IPS DF 6.9 (cell line): ENCODE results near the gene PABPN1L.

ENCODE experiments used
- DNase-seq: peaks from one replicate; pipeline ENCODE4 v3.0.0-alpha.2; 2013; ENCODE audit warnings: low read depth, low spot score
- H3K27ac ChIP-seq: one replicate; pipeline ENCODE4 v1.5.1; 2013; ENCODE audit warnings: low read length, control low read depth
- H3K27me3 ChIP-seq: 2 replicates; pipeline ENCODE4 v1.6.1; 2013; ENCODE audit warnings: mild to moderate bottlenecking, low read length; ENCODE audit not compliant: control insufficient read depth, insufficient read depth
- H3K36me3 ChIP-seq: 2 replicates; pipeline ENCODE4 v1.6.1; 2013; ENCODE audit warnings: low read length; ENCODE audit not compliant: control insufficient read depth, insufficient read depth
- H3K4me1 ChIP-seq: 2 replicates; pipeline ENCODE4 v1.6.1; 2013; ENCODE audit warnings: low read length; ENCODE audit not compliant: control insufficient read depth, insufficient read depth
- H3K4me3 ChIP-seq: 2 replicates; pipeline ENCODE4 v1.5.1; 2013; ENCODE audit warnings: mild to moderate bottlenecking, low read length
- H3K9me3 ChIP-seq: 2 replicates; pipeline ENCODE4 v1.6.1; 2013; ENCODE audit warnings: low read length, inconsistent platforms; ENCODE audit not compliant: control insufficient read depth, insufficient read depth
- WGBS: extraction: QIAGEN DNeasy Blood & Tissue Kit; methylation state at CpG from one replicate; pipeline ENCODE4 v1.1.7; 2013; ENCODE audit warnings: mixed read lengths, missing lambda C conversion rate; ENCODE audit not compliant: insufficient read length, insufficient coverage; 5-methylcytosine and 5-hydroxymethylcytosine counted together

The PABPN1L gene

DNA sequence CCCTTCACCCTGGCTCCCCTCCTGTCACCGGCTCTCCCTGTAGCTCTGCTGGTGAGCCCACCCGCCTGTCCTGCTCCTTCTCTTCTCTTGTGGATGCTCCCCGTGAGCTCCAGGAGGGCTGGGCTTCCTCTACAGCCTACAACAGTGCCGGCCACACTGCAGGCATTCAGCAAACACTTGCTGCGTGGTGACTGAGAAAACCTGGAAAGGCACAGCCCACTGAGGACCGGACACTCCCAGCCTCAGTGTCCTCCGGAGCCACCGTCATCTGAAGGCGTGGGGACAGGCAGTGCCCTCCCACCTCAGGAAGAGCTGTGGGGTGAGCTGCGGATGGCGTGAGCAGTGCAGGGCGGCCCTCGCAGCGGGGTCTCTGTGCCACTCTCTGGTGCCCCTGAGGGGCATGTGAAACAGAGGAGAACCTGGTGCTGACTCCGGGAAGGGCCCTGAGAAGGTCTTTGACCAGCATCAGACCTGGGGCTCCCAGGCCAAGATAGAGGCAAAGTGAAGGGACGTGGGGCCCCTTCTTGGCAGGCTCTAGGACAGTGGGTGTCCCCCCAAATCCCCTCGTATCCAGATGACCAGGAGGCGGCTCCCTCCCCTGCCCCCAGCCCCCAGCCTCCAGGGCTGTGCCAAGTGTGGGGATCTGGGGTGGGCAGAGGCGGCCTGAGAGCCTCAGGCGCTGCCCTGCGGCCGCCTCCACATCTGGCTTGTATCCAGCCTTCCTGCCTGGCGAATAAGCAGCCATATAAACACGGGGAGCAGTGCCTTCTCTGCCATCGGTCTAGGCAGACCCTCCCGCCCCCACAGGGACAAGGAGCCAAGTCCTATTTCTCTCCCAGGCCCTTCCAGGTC lies 44.0 kb upstream of the PABPN1L start:
- H3K4me1 ChIP-seq, result peaks cover 2% of the 10 kb centered on the region
- no peak overlapping the region for H3K27ac ChIP-seq
- DNase-seq, result no peak
- H3K4me3 ChIP-seq, result no peak overlapping the region
- no CpG with 5 or more reads among the region's 26 CpGs for WGBS
- H3K36me3 ChIP-seq, result no peaks in the 10 kb centered on the region; the same call in 1 of the 2 replicates
- H3K27me3 ChIP-seq, result no peaks in the 10 kb centered on the region
- H3K9me3 ChIP-seq, result no peaks in the 10 kb centered on the region

DNA sequence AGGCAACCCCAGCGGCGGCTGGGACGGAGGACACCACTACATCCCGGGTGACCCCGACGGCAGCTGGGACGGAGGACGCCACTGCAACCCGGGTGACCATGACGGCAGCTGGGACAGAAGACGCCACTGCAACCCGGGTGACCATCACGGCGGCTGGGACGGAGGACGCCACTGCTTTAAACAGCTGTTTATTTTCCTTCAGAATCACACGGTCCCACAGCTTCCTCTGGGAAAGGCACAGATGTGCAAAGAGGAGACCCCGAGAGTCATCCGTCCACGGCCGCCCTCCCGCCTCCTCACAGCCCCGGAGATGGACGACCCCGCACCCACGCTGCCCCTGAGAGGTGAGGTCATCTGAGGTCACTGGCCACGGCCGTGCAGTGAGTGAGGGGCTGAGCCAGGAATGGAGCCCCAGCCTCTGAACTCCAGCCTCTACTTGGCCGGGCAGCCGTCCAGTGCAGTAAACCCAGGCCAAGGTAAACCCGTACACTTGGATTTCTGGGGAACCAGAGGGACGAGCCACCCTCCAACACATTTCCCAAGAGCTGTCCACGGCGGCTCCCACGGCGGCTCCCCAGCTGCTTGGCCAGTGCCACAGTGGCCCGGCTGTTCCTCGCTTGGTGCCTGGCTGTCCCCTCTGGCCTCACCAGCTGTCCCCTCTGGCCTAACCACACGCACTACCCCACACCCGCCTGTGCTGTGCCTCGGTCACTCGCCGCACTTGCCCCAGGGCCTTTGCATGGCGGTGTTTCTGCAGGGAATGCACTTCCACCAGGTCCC lies 43.2 kb upstream of the PABPN1L start:
- Histone ChIP-seq H3K27ac (no peak overlapping the region), H3K27me3 (no peaks in the 10 kb centered on the region), H3K9me3 (no peaks in the 10 kb centered on the region), H3K36me3 (no peaks in the 10 kb centered on the region; the same call in 1 of the 2 replicates), H3K4me1 (peaks cover 6% of the 10 kb centered on the region), H3K4me3 (no peak overlapping the region)
- DNase-seq, result no peak
- WGBS, result no CpG with 5 or more reads among the region's 44 CpGs

DNA sequence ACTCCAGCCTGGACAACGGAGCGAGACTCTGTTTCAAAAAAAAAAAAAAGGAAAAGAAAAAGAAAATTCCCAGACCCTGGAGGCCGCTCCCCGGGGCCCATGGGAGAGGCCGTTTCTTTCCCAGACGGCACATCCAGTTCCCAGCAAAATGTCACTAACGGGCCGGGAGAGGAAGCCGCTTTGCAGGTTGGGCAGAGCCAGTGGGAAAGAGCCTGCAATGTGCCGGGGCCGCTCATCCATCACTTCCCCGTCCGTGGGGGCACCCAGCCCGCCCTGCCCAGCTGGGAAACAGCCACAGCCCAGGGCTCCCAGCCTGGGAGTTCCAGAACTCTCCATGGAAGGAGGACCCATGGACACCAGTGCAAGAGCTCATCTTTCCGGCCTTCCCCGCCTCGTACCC lies 41.8 kb upstream of the PABPN1L start:
- Histone ChIP-seq H3K27ac (no peak overlapping the region), H3K27me3 (no peaks in the 10 kb centered on the region), H3K4me1 (peaks cover 6% of the 10 kb centered on the region), H3K9me3 (no peaks in the 10 kb centered on the region), H3K36me3 (no peaks in the 10 kb centered on the region; the same call in 1 of the 2 replicates), H3K4me3 (no peak overlapping the region)
- DNase-seq, result no peak
- no CpG with 5 or more reads among the region's 17 CpGs for WGBS

DNA sequence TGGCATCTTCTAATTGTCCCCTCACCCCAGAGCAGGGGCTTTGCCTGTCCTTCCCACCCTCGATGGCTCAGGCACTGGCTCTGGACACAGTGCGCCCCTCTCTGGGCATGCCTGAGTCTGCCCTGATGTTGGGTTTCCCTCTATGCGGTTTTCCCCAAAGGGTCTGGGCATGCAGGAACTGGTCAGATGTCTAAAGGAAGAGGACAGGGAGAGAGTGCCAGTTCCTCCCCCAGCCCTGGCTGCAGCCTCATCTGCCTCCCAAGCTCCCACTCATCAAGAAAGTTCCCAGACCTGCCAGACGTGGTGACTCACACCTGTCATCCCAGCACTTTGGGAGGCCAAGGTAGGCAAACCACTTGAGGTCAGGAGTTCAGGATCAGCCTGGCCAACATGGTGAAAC lies 41.3 kb upstream of the PABPN1L start:
- Histone ChIP-seq H3K4me1 (peaks cover 6% of the 10 kb centered on the region), H3K4me3 (no peak overlapping the region), H3K9me3 (no peaks in the 10 kb centered on the region), H3K27me3 (no peaks in the 10 kb centered on the region), H3K27ac (no peak overlapping the region), H3K36me3 (no peaks in the 10 kb centered on the region; the same call in 1 of the 2 replicates)
- no CpG with 5 or more reads among the region's 4 CpGs for WGBS
- DNase-seq, result no peak

DNA sequence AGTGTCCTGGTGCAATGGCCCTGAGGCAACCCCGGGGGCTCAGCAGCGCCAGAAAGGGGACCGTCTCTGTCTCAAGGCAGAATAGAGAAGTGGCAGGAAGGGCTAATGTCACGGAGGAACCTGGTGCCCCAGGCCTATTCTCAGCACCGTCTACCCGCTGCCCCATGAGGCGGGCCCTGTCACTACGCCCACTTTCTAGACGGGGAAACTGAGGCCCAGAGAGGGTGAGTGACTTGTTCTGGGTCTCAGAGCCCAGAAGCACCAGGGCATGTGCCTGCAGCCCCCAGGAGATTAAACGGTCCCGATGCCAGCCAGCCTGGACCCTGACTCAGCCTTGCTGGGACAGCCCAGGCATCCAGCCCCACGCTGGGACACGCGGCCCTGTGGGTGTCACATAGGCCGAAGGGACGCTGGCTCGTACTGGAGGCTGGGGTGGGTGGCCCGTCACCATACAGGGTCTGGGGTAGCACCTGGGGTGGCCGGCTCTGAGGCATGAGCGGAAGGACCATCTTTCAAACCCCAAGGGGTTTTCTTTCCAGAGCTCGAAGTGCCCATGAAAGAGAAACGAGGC lies 40.2 kb upstream of the PABPN1L start:
- H3K4me3 ChIP-seq, result no peak overlapping the region
- WGBS, result no CpG with 5 or more reads among the region's 22 CpGs

DNA sequence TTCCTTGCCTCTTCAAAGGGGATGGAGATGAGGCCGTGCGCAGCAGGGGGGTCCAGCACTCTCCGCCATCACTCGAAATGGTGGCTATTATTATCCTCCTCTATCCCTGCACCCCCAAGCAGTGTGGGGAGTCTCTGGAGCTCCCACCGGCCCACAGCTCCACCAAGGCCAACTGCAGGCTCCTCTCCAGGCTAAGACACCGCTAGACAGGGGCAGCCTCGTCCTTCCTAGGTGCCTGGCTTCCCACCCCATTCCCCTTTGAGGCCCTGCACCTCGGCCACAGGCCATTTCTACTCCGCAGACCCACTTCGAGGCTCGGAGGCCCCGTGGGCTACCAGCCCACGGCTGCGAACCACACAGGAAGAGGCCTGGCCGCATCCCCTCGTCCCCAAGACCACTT lies 39.6 kb upstream of the PABPN1L start:
- no peaks in the 10 kb centered on the region for H3K27me3 ChIP-seq
- H3K4me3 ChIP-seq, result no peak overlapping the region
- DNase-seq, result no peak
- no peaks in the 10 kb centered on the region for H3K36me3 ChIP-seq
- no CpG with 5 or more reads among the region's 16 CpGs for WGBS
- no peak overlapping the region for H3K27ac ChIP-seq
- H3K4me1 ChIP-seq, result peaks cover 7% of the 10 kb centered on the region
- no peaks in the 10 kb centered on the region for H3K9me3 ChIP-seq

More for the DNA sequence above, 40.2 kb upstream of the PABPN1L start:
- no peaks in the 10 kb centered on the region for H3K27me3 ChIP-seq
- no peaks in the 10 kb centered on the region for H3K9me3 ChIP-seq
- no peak for DNase-seq
- H3K4me1 ChIP-seq, result peaks cover 6% of the 10 kb centered on the region
- H3K36me3 ChIP-seq, result no peaks in the 10 kb centered on the region; the same call in 1 of the 2 replicates
- no peak overlapping the region for H3K27ac ChIP-seq

DNA sequence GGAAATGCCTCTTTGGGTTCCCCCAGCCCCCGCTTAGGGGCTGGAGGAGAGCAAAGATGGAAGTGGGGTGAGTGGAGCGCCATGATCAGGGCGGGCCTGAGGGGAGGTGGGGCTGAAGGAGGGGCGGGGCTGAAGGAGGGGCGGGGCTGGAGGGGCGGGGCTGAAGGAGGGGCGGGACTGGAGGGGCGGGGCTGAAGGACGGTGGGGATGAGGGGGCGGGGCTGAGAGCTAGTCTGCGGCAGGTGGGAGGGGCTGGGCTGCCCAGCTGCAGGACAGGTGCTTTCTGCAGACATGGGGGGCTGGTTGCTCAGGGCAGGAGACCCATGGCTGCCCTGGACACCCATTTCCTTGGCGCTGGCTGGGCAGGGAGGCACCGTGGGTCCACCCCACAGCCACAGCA lies 39.1 kb upstream of the PABPN1L start:
- Histone ChIP-seq H3K27ac (no peak overlapping the region), H3K9me3 (no peaks in the 10 kb centered on the region), H3K36me3 (no peaks in the 10 kb centered on the region), H3K4me1 (peaks cover 7% of the 10 kb centered on the region), H3K4me3 (no peak overlapping the region), H3K27me3 (no peaks in the 10 kb centered on the region)
- WGBS, result no CpG with 5 or more reads among the region's 13 CpGs
- no peak for DNase-seq

DNA sequence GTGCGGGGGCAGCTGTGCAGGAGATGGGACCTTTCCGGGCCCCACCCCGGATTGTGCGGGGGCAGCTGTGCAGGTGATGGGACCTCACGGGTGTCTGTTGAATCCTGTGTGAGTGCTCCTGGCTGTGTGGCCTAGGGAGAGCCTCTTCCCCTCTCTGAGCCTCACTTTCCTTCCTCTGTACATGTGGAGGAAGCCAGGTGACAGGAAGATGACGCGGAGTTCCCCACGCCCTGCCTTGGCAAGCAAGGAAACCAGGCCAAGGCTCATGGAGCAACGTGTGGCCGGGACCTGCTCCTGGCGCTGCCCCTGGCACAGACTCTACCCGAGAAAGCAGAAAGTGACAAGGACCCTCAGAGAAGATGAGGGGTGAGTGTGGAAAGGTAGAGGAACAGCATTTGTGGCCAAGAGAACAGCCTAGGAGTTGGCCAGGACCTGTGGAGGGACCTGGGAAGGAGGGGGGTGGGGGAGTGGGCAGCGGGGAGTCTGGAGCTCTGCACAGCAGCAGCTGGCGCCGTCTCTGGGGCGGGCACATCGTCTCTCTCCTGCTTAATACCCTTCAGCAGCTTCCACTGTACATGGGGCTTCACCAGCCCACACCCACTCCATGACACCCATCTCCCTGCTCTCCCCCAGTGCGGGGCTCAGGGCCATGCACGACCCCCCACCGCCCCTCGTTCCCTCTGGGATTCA lies 38.4 kb upstream of the PABPN1L start:
- Histone ChIP-seq H3K9me3 (no peaks in the 10 kb centered on the region), H3K4me1 (peaks cover 7% of the 10 kb centered on the region), H3K4me3 (no peak overlapping the region), H3K27ac (no peak overlapping the region), H3K27me3 (no peaks in the 10 kb centered on the region), H3K36me3 (no peaks in the 10 kb centered on the region)
- no CpG with 5 or more reads among the region's 21 CpGs for WGBS
- DNase-seq, result no peak

DNA sequence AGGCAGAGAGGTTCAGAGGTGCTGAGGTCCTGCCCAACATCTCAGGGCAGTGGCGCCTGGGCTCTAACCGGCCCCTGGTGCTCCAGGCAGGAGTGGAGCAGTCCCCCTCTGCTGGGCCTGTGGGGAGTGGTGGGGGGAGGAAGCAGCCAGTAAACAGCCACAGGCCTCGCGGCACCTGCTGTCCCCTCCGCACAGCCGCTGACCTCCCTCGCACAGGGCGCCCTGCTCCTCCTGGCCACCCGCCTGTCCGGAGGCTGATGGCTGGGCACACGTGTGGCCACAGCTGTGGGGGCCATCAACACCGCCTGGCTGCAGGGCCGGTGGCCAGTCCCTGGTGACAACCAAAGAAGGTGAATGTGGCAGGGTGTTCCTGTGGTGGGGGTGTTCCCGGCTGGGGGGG lies 36.8 kb upstream of the PABPN1L start:
- H3K27me3 ChIP-seq, result no peaks in the 10 kb centered on the region
- no peak for DNase-seq

DNA sequence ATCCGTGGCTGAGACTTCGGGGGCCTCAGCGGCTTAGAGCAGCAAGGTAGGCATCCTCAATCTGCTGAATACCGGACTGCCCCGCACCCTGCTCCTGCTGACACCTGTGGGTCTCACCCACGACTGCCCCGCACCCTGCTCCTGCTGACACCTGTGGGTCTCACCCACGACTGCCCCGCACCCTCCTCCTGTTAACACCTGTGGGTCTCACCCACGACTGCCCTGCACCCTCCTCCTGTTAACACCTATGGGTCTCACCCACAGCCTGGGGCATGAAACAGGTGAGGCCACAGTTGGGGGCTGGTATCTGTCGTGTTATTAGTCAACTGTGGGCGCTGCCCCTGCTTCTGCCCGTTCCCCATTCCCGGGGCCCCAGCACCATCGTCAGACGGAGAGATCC lies 36.3 kb upstream of the PABPN1L start:
- Histone ChIP-seq H3K27ac (no peak overlapping the region), H3K27me3 (no peaks in the 10 kb centered on the region)

More for the DNA sequence above, 36.8 kb upstream of the PABPN1L start:
- Histone ChIP-seq H3K9me3 (no peaks in the 10 kb centered on the region), H3K4me3 (no peak overlapping the region), H3K27ac (no peak overlapping the region), H3K36me3 (no peaks in the 10 kb centered on the region), H3K4me1 (peaks cover 7% of the 10 kb centered on the region)
- WGBS, result no CpG with 5 or more reads among the region's 14 CpGs

More for the DNA sequence above, 36.3 kb upstream of the PABPN1L start:
- peaks cover 7% of the 10 kb centered on the region for H3K4me1 ChIP-seq
- no peaks in the 10 kb centered on the region for H3K36me3 ChIP-seq
- WGBS, result no CpG with 5 or more reads among the region's 16 CpGs
- no peak for DNase-seq
- H3K4me3 ChIP-seq, result no peak overlapping the region
- no peaks in the 10 kb centered on the region for H3K9me3 ChIP-seq
